ENCODE data around the gene ARMC9. TPM values are rescaled to one million over a fixed set of nuclear protein-coding genes. Genes with fewer than 3 reads are reported as not detected.

ARMC9 gene
- total RNA-seq, 1 experiment from 2014 or later: 23.4 TPM

GRCh38 chr2:231223458-231223976, 25.1 kb downstream of the ARMC9 start:
- no peaks in the 10 kb centered on the region for H3K4me1 ChIP-seq (ENCODE audit: insufficient read depth, low read length)
- BruUV-seq (replicated peaks): no TSS peak
- TF ChIP-seq EZH2 (IDR thresholded peaks at IDR 0.05; ENCODE audit: low read length, unreplicated experiment) (no peak), CTCF (conservative IDR thresholded peaks at IDR 0.05; ENCODE audit: low read depth, low read length) (no peak), EZH2phosphoT487 (IDR thresholded peaks at IDR 0.05; ENCODE audit: borderline replicate concordance, low read length) (no peak)
- no peaks in the 10 kb centered on the region for H3K79me2 ChIP-seq (ENCODE audit: low read length)
- DNase-seq (no peak), ATAC-seq (0 out of 2 replicates have a peak, but pooled peaks have one; percentile 19)
- H3K27ac ChIP-seq (ENCODE audit: low read length): no peak overlapping the region
- CTCF ChIA-PET: no interaction called here
- H3K4me3 ChIP-seq (ENCODE audit: low read length): no peak overlapping the region
- no peak overlapping the region for H3K4me2 ChIP-seq (ENCODE audit: low read length)
- H3F3A ChIP-seq (ENCODE audit: low read length, unreplicated experiment): no peaks in the 10 kb centered on the region
- peaks cover 4% of the 10 kb centered on the region; the same call in 1 of the 2 replicates for H3K36me3 ChIP-seq (ENCODE audit: low read depth, low read length)
- no peak overlapping the region for H2AFZ ChIP-seq (ENCODE audit: low read length)
- POLR2A ChIA-PET (ENCODE audit: unreplicated experiment): no interaction called here
- no peak overlapping the region for H3K9ac ChIP-seq (ENCODE audit: low read length)
- H4K20me1 ChIP-seq (ENCODE audit: low read length): no peaks in the 10 kb centered on the region
- H3K27me3 ChIP-seq (ENCODE audit: low read length): no peaks in the 10 kb centered on the region
- intact Hi-C loops (cut with micrococcal nuclease): no loop called here
- H3K9me2 ChIP-seq (replicated peaks; ENCODE audit: low read length): no peaks in the 10 kb centered on the region
- no peaks in the 10 kb centered on the region for H3K9me3 ChIP-seq (ENCODE audit: low read length)

GRCh38 chr2:231227310-231228162, 29.1 kb downstream of the ARMC9 start:
- no peaks in the 10 kb centered on the region for H4K20me1 ChIP-seq (ENCODE audit: low read length)
- no peak overlapping the region for H3K9ac ChIP-seq (ENCODE audit: low read length)
- no peaks in the 10 kb centered on the region for H3F3A ChIP-seq (ENCODE audit: low read length, unreplicated experiment)
- peak; percentile 97 for ATAC-seq
- TF ChIP-seq CTCF (conservative IDR thresholded peaks at IDR 0.05; ENCODE audit: low read depth, low read length) (peak; percentile 89), EZH2 (IDR thresholded peaks at IDR 0.05; ENCODE audit: low read length, unreplicated experiment) (no peak), EZH2phosphoT487 (IDR thresholded peaks at IDR 0.05; ENCODE audit: borderline replicate concordance, low read length) (no peak)
- H3K27ac ChIP-seq (ENCODE audit: low read length): no peak overlapping the region
- H3K9me2 ChIP-seq (replicated peaks; ENCODE audit: low read length): no peaks in the 10 kb centered on the region
- CTCF ChIA-PET: interaction anchor here (0.5 to 1.6 kb wide), 3 partner anchors 16 to 173 kb away, joined by 4 to 9 read pairs (median 6); no protein-coding TSS in a partner anchor
- POLR2A ChIA-PET (ENCODE audit: unreplicated experiment): interaction anchor here (0.6 kb wide), 1 partner anchor 15 kb away, joined by 5 read pairs; no protein-coding TSS in a partner anchor
- H2AFZ ChIP-seq (ENCODE audit: low read length): peak overlapping the region; percentile 18; the same call in 1 of the 2 replicates
- no peaks in the 10 kb centered on the region for H3K79me2 ChIP-seq (ENCODE audit: low read length)
- H3K9me3 ChIP-seq (ENCODE audit: low read length): no peaks in the 10 kb centered on the region
- H3K27me3 ChIP-seq (ENCODE audit: low read length): no peaks in the 10 kb centered on the region
- intact Hi-C loops (cut with micrococcal nuclease): loop anchor here (1.0 kb wide), 3 partner anchors 70 to 225 kb away; no protein-coding TSS in a partner anchor
- no peaks in the 10 kb centered on the region for H3K4me1 ChIP-seq (ENCODE audit: insufficient read depth, low read length)
- H3K4me2 ChIP-seq (ENCODE audit: low read length): no peak overlapping the region
- H3K4me3 ChIP-seq (ENCODE audit: low read length): no peak overlapping the region
- no peaks in the 10 kb centered on the region for H3K36me3 ChIP-seq (ENCODE audit: low read depth, low read length)
- DNase-seq: peak; percentile 84
- BruUV-seq (replicated peaks): no TSS peak

All from PC-3 (cell line).